ENCODE measurements around the gene PLCXD1.

GRCh38 chrX:307261-308111 lies 26.3 kb downstream of the PLCXD1 start:
- TF ChIP-seq EZH2 (IDR thresholded peaks at IDR 0.05; ENCODE audit: low read depth) (no peak), CTCF (conservative IDR thresholded peaks at IDR 0.05) (no peak)
